GM23338 (cell line): ENCODE data around the gene GADL1. TPM values are rescaled to one million over a fixed set of nuclear protein-coding genes. Genes with fewer than 3 reads are reported as not detected.

ENCODE experiments used
- ATAC-seq: fragments of 200-7000 bp; cut with Tn5 transposase; 3 replicates; pipeline ENCODE4 v1.9.1; 2020
- DNase-seq: peaks from one replicate; pipeline ENCODE4 v3.0.0-alpha.2; 2015; ENCODE audit warnings: low spot score
- H2AFZ ChIP-seq: fragments of 200-600 bp; sonication (generic); 2 replicates; pipeline ENCODE4 v1.8.0; 2016; ENCODE audit warnings: antibody characterized with exemption, mild to moderate bottlenecking, moderate library complexity
- H3F3A ChIP-seq: fragments of 200-600 bp; sonication (generic); replicated peaks from 2 replicates; pipeline ENCODE4 v1.8.0; 2017; ENCODE audit warnings: antibody characterized with exemption, mixed run types, low read depth
- H3K27ac ChIP-seq: fragments of 200-600 bp; sonication (generic); 2 replicates; pipeline ENCODE4 v1.6.1; 2016; ENCODE audit warnings: low read depth
- H3K27me3 ChIP-seq: fragments of 200-600 bp; sonication (generic); 2 replicates; pipeline ENCODE4 v1.8.0; 2016; ENCODE audit warnings: mild to moderate bottlenecking, mixed run types, moderate library complexity; ENCODE audit not compliant: insufficient read depth
- H3K36me3 ChIP-seq: fragments of 200-600 bp; sonication (generic); 2 replicates; pipeline ENCODE4 v1.8.0; 2016; ENCODE audit warnings: mild to moderate bottlenecking; ENCODE audit not compliant: insufficient read depth
- H3K4me1 ChIP-seq: fragments of 200-600 bp; sonication (generic); 2 replicates; pipeline ENCODE4 v1.8.0; 2016; ENCODE audit warnings: mild to moderate bottlenecking, moderate library complexity; ENCODE audit not compliant: insufficient read depth
- H3K4me2 ChIP-seq: fragments of 200-600 bp; sonication (generic); 2 replicates; pipeline ENCODE4 v1.7.1; 2017; ENCODE audit warnings: mixed run types
- H3K4me3 ChIP-seq: fragments of 200-600 bp; sonication (generic); 2 replicates; pipeline ENCODE4 v1.6.1; 2016; ENCODE audit warnings: mixed run types
- H3K79me2 ChIP-seq: fragments of 200-600 bp; sonication (generic); replicated peaks from 2 replicates; pipeline ENCODE4 v1.8.0; 2017; ENCODE audit warnings: mild to moderate bottlenecking; ENCODE audit not compliant: insufficient read depth
- H3K9me2 ChIP-seq: fragments of 200-600 bp; sonication (generic); 2 replicates; pipeline ENCODE4 v1.8.0; 2017; ENCODE audit not compliant: insufficient read depth
- H4K20me1 ChIP-seq: fragments of 200-600 bp; sonication (generic); replicated peaks from 2 replicates; pipeline ENCODE4 v1.8.0; 2017; ENCODE audit warnings: mild to moderate bottlenecking; ENCODE audit not compliant: insufficient read depth
- H3K27ac Mint-ChIP-seq: 2 replicates; pipeline ENCODE4 v1.8.0; 2020; ENCODE audit warnings: inconsistent platforms, mild to moderate bottlenecking, moderate library complexity, mixed read lengths
- H3K27me3 Mint-ChIP-seq: 3 replicates; pipeline ENCODE4 v1.8.0; 2022; ENCODE audit warnings: low read depth, mild to moderate bottlenecking, moderate library complexity, mixed read lengths, inconsistent platforms; ENCODE audit not compliant: insufficient read depth, poor library complexity
- H3K36me3 Mint-ChIP-seq: 3 replicates; pipeline ENCODE4 v1.8.0; 2021; ENCODE audit warnings: low read depth, mild to moderate bottlenecking, inconsistent platforms, moderate library complexity, mixed read lengths
- H3K4me1 Mint-ChIP-seq: 3 replicates; pipeline ENCODE4 v1.8.0; 2020; ENCODE audit warnings: mild to moderate bottlenecking, inconsistent platforms, mixed read lengths
- H3K4me3 Mint-ChIP-seq: 3 replicates; pipeline ENCODE4 v1.8.0; 2021; ENCODE audit warnings: moderate library complexity, mild to moderate bottlenecking, inconsistent platforms, mixed read lengths
- H3K9me3 Mint-ChIP-seq: 3 replicates; pipeline ENCODE4 v1.8.0; 2020; ENCODE audit warnings: moderate library complexity, mild to moderate bottlenecking, inconsistent platforms, mixed read lengths
- CREB1 ChIP-seq: fragments of 250-450 bp; sonication (Bioruptor Pico); IDR thresholded peaks from 2 replicates; pipeline ENCODE4 v1.5.0; 2020; ENCODE audit warnings: low read depth, mild to moderate bottlenecking, moderate library complexity
- CTCF ChIP-seq, 2 experiments: fragments of 200-600 bp in 1 of 2; sonication (generic) in 1 of 2; conservative IDR thresholded peaks; 2 replicates each; pipeline versions ENCODE4 v1.5.1 to v1.6.1; 2016 to 2017; ENCODE audit warnings: antibody characterized with exemption in 2 of 2, low read depth in 2 of 2, mild to moderate bottlenecking in 2 of 2, moderate library complexity in 1 of 2
- ETS1 ChIP-seq: IDR thresholded peaks from 2 replicates; pipeline ENCODE4 v1.6.1; 2016; ENCODE audit warnings: antibody characterized with exemption
- EZH2 ChIP-seq: fragments of 200-600 bp; sonication (generic); IDR thresholded peaks from one replicate; pipeline ENCODE4 v1.8.0; 2017; ENCODE audit warnings: antibody characterized with exemption, mild to moderate bottlenecking, low read depth; ENCODE audit not compliant: unreplicated experiment
- EZH2phosphoT487 ChIP-seq: fragments of 200-600 bp; sonication (generic); IDR thresholded peaks from one replicate; pipeline ENCODE4 v1.8.1; 2018; ENCODE audit warnings: antibody characterized with exemption; ENCODE audit not compliant: unreplicated experiment
- NANOG ChIP-seq: IDR thresholded peaks from 2 replicates; pipeline ENCODE4 v1.6.1; 2016; ENCODE audit warnings: antibody characterized with exemption, borderline replicate concordance
- POLR2AphosphoS5 ChIP-seq: IDR thresholded peaks from 2 replicates; pipeline ENCODE4 v1.6.1; 2016; ENCODE audit warnings: antibody characterized with exemption, low read depth
- REST ChIP-seq: IDR thresholded peaks from one replicate; pipeline ENCODE4 v1.6.1; 2018; ENCODE audit warnings: antibody characterized with exemption; ENCODE audit not compliant: unreplicated experiment
- STAT1 ChIP-seq: IDR thresholded peaks from one replicate; pipeline ENCODE4 v1.6.1; 2016; ENCODE audit warnings: antibody characterized with exemption; ENCODE audit not compliant: unreplicated experiment
- ZNF114 ChIP-seq: fragments of 250-450 bp; sonication (Bioruptor Pico); IDR thresholded peaks from 2 replicates; pipeline ENCODE4 v1.5.0; 2020; ENCODE audit warnings: mild to moderate bottlenecking, moderate library complexity
- ZNF331 ChIP-seq: fragments of 250-450 bp; sonication (Bioruptor Pico); IDR thresholded peaks from 2 replicates; pipeline ENCODE4 v1.5.0; 2020; ENCODE audit warnings: low read depth, mild to moderate bottlenecking, moderate library complexity
- ZNF462 ChIP-seq: fragments of 250-450 bp; sonication (Bioruptor Pico); IDR thresholded peaks from 2 replicates; pipeline ENCODE4 v1.5.0; 2020; ENCODE audit warnings: mild to moderate bottlenecking, moderate library complexity
- polyA plus RNA-seq: library from polyadenylated mRNA; unstranded; fragments of >200 nt; fragmentation: Nextera tagmentation; extraction: Ambion mirVana; gene quantifications from 2 replicates; pipeline ENCODE4 v1.2.1, GENCODE V29; 2016
- total RNA-seq: library from RNA; depleted of rRNA; stranded (reverse); fragments of >200 nt; shearing (Covaris generic); gene quantifications from 2 replicates; pipeline ENCODE4 v1.2.3, GENCODE V29; 2014

The GADL1 gene
- total and polyA plus RNA-seq, 2 experiments from 2014 or later: 0.35 to 0.50 TPM

- Mint-ChIP-seq H3K27me3 (peaks cover 2% of the 10 kb centered on the region), H3K4me1 (peaks cover 4% of the 10 kb centered on the region; the same call in 2 of the 3 replicates), H3K9me3 (peaks cover 9% of the 10 kb centered on the region), H3K36me3 (peaks cover 9% of the 10 kb centered on the region; the same call in 1 of the 3 replicates), H3K27ac (no peak overlapping the region), H3K4me3 (no peak overlapping the region)
- H3K9me2 ChIP-seq: peaks cover 3% of the 10 kb centered on the region; the same call in 1 of the 2 replicates
- H3K4me3 ChIP-seq: no peak overlapping the region
- no peaks in the 10 kb centered on the region for H3F3A ChIP-seq
- H3K4me1 ChIP-seq: peaks cover 10% of the 10 kb centered on the region
- no peak overlapping the region for H3K27ac ChIP-seq
- H2AFZ ChIP-seq: no peak overlapping the region
- H3K4me2 ChIP-seq: no peak overlapping the region
- H3K79me2 ChIP-seq: no peaks in the 10 kb centered on the region
- no peaks in the 10 kb centered on the region for H3K27me3 ChIP-seq
- TF ChIP-seq EZH2phosphoT487: no peak
- TF ChIP-seq ETS1: no peak
- TF ChIP-seq ZNF114 (CRISPR knock-in tag): no peak
- TF ChIP-seq REST: no peak
- no peak for TF ChIP-seq STAT1
- no peak for TF ChIP-seq ZNF462 (CRISPR knock-in tag)
- no peak for TF ChIP-seq POLR2AphosphoS5
- TF ChIP-seq CREB1 (CRISPR knock-in tag): no peak
- TF ChIP-seq ZNF331 (CRISPR knock-in tag): no peak
- TF ChIP-seq CTCF (conservative IDR thresholded peaks at IDR 0.05; ENCODE audit: low read depth in 2 of 2): no peak
- no peak for TF ChIP-seq EZH2
- no peak for TF ChIP-seq NANOG
- H3K36me3 ChIP-seq: no peaks in the 10 kb centered on the region
- no peak for DNase-seq
- no peaks in the 10 kb centered on the region for H4K20me1 ChIP-seq
- no peak for ATAC-seq
Measured at GRCh38 chr3:30915782-30916181, 21.3 kb upstream of the GADL1 start.
